ENCODE data around the gene MYH15. TPM values are rescaled to one million over a fixed set of nuclear protein-coding genes. Genes with fewer than 3 reads are reported as not detected.

Gene MYH15
- total RNA-seq, 4 donors from 2014 or later, result 0.08 to 0.11 (median 0.10) TPM; not detected in 1

GRCh38 chr3:108396336-108396735 lies 114.1 kb downstream of the MYH15 start:
- intact Hi-C loops (cut with DNase I), result no loop called here
- no peaks in the 10 kb centered on the region for H3K9me3 ChIP-seq
- no peak for DNase-seq
- TF ChIP-seq, protein P1, sequence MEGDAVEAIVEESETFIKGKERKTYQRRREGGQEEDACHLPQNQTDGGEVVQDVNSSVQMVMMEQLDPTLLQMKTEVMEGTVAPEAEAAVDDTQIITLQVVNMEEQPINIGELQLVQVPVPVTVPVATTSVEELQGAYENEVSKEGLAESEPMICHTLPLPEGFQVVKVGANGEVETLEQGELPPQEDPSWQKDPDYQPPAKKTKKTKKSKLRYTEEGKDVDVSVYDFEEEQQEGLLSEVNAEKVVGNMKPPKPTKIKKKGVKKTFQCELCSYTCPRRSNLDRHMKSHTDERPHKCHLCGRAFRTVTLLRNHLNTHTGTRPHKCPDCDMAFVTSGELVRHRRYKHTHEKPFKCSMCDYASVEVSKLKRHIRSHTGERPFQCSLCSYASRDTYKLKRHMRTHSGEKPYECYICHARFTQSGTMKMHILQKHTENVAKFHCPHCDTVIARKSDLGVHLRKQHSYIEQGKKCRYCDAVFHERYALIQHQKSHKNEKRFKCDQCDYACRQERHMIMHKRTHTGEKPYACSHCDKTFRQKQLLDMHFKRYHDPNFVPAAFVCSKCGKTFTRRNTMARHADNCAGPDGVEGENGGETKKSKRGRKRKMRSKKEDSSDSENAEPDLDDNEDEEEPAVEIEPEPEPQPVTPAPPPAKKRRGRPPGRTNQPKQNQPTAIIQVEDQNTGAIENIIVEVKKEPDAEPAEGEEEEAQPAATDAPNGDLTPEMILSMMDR (IDR thresholded peaks at IDR 0.05), result no peak
- no peak for TF ChIP-seq POLR2A (IDR thresholded peaks at IDR 0.05)
- peaks cover 3% of the 10 kb centered on the region in 2 donors for H3K4me1 ChIP-seq
- no peaks in the 10 kb centered on the region for H3K36me3 ChIP-seq
- H3K27ac ChIP-seq, result no peak overlapping the region
- H3K4me3 ChIP-seq (replicated peaks in 1 of 3), result no peak overlapping the region
- no peaks in the 10 kb centered on the region for H3K27me3 ChIP-seq
- 86 to 100% methylated on average over 1 of the region's 1 CpG for WGBS, 2 donors

DNA sequence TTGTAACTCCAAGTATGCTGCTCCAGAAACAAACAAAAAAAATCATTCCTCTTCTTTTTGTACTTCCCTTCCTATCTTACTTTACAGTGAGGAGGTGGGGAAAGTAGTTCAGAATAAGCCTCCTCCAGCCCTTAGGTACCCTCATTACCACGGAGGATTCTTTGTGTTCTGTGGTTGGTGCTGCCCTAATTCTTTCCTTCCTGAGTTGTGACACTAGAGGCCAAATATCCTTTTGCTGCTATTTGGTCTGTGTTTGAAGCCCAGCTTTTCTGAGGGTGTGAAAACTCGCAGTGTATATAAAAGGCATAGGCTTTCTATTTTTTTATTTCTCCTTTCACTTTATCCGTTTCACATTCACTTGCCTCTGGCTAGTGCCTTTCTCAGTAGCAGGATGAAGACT lies 115.8 kb downstream of the MYH15 start:
- TF ChIP-seq POLR2A (IDR thresholded peaks at IDR 0.05), result no peak
- TF ChIP-seq, protein P1 (IDR thresholded peaks at IDR 0.05), result no peak
- no peak for DNase-seq
- WGBS, 2 donors, result 87 to 88% methylated on average over 3 of the region's 3 CpGs
- no peak overlapping the region for H3K27ac ChIP-seq
- H3K36me3 ChIP-seq, result no peaks in the 10 kb centered on the region
- no peaks in the 10 kb centered on the region for H3K9me3 ChIP-seq
- peaks cover 3% of the 10 kb centered on the region in 2 donors for H3K4me1 ChIP-seq
- H3K27me3 ChIP-seq, result no peaks in the 10 kb centered on the region
- intact Hi-C loops (cut with DNase I), result no loop called here
- no peak overlapping the region for H3K4me3 ChIP-seq (replicated peaks in 1 of 3)

DNA sequence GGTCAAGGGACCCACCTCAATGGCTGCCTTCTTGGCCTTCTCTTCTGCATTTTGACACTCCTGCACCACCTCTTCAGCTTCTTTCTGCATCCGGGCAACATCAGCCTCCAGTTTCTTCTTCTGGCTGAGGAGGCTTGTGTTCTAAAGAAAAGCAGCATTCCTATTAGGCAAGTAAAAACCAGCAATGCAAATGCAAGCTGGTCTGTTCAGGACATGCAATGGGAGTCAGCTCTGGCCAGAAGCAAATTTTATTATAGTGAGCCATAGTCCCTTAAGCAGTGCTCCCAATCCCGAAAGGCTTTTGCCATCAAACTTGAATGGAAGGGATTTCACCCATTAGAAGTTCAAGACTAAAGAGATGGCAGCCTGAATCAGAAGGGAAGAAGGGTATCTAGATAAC lies 116.4 kb downstream of the MYH15 start:
- H3K27me3 ChIP-seq, result no peaks in the 10 kb centered on the region
- intact Hi-C loops (cut with DNase I), result no loop called here
- peaks cover 3% of the 10 kb centered on the region in 2 donors for H3K4me1 ChIP-seq
- TF ChIP-seq POLR2A (IDR thresholded peaks at IDR 0.05), result no peak
- TF ChIP-seq, protein P1 (IDR thresholded peaks at IDR 0.05), result no peak
- no peak overlapping the region for H3K27ac ChIP-seq
- DNase-seq, result no peak
- H3K9me3 ChIP-seq, result no peaks in the 10 kb centered on the region
- no peaks in the 10 kb centered on the region for H3K36me3 ChIP-seq
- 93 to 97% methylated on average over 2 of the region's 2 CpGs for WGBS, 2 donors
- H3K4me3 ChIP-seq (replicated peaks in 1 of 3), result no peak overlapping the region

GRCh38 chr3:108393128-108393900 lies 117.1 kb downstream of the MYH15 start:
- WGBS, 2 donors, result 67 to 100% methylated on average over 2 to 3 of the region's 3 CpGs
- intact Hi-C loops (cut with DNase I), result no loop called here
- no peaks in the 10 kb centered on the region for H3K9me3 ChIP-seq
- H3K4me1 ChIP-seq, result peaks cover 3% of the 10 kb centered on the region in 2 donors
- no peak overlapping the region for H3K27ac ChIP-seq
- H3K36me3 ChIP-seq, result no peaks in the 10 kb centered on the region
- DNase-seq, result no peak
- H3K4me3 ChIP-seq (replicated peaks in 1 of 3), result no peak overlapping the region
- TF ChIP-seq, protein P1 (IDR thresholded peaks at IDR 0.05), result no peak
- no peak for TF ChIP-seq POLR2A (IDR thresholded peaks at IDR 0.05)
- no peaks in the 10 kb centered on the region for H3K27me3 ChIP-seq

GRCh38 chr3:108391917-108392593 lies 118.3 kb downstream of the MYH15 start:
- Histone ChIP-seq H3K27me3 (no peaks in the 10 kb centered on the region), H3K4me3 (replicated peaks in 1 of 3) (no peak overlapping the region), H3K27ac (no peak overlapping the region), H3K36me3 (no peaks in the 10 kb centered on the region), H3K9me3 (no peaks in the 10 kb centered on the region), H3K4me1 (peaks cover 8 to 11% of the 10 kb centered on the region in 2 donors)
- no peak for DNase-seq
- WGBS, 2 donors, result 80 to 89% methylated on average over 3 of the region's 3 CpGs
- TF ChIP-seq POLR2A (IDR thresholded peaks at IDR 0.05), result no peak
- TF ChIP-seq, protein P1 (IDR thresholded peaks at IDR 0.05), result no peak
- intact Hi-C loops (cut with DNase I), result no loop called here

All from thyroid gland (tissue), 4 donors.